GM04504 (cell line): ENCODE results near the gene RFX3.
A peak's percentile ranks its signal among the peaks of the same experiment; 100 is the strongest.

Experiments used
- DNase-seq: peaks from one replicate; pipeline ENCODE4 v3.0.0-alpha.2; 2012; ENCODE audit warnings: low read depth

RFX3 gene

GRCh38 chr9:3525836-3526164, at the start of gene RFX3:
TSS of gene RFX3 (minus strand) at chr9:3526001. CDS start at chr9:3395588, 130,413 bp downstream.
- DNase-seq, result peak; percentile 96

GRCh38 chr9:3571500-3571899, 45.7 kb upstream of the RFX3 start:
- DNase-seq, result no peak

- no peak for DNase-seq
These were observed 43.7 kb upstream of the RFX3 start for GRCh38 chr9:3569529-3569928.

- DNase-seq, result no peak
These were observed 42.2 kb upstream of the RFX3 start for GRCh38 chr9:3567988-3568387.

DNA sequence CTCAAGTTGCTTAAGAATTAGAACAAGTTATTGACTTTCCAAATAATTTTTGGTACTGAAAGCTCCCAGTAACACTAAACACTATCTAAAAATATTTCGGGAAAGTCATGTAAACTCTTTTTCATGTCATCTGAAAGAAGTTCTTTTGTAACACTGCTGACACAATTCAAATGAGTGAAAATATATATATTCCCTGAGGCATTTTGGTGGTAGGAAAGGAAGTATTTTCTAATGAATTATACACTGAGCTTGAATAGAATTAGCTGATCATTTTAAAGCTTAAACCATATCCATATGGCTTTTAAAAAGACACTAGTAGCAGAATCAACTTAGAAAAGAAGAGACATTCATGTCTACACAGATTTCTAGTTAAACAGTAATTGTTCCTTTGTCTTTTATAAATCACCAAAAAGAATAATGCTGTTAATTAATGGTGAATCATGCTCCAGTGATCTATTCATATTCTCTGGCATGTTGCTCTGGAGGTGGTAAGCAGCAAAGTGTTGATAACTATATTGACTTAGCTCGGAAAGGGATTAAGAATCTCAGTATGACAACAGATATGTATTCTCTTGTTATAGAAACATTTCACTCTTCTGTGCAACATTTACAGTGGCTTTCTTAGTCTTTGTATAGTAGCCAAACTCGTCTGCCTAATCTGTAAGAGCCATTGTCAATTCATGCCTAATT, 27.4 kb upstream of the RFX3 start:
- no peak for DNase-seq

GRCh38 chr9:3549225-3549624, 23.4 kb upstream of the RFX3 start:
- no peak for DNase-seq

DNA sequence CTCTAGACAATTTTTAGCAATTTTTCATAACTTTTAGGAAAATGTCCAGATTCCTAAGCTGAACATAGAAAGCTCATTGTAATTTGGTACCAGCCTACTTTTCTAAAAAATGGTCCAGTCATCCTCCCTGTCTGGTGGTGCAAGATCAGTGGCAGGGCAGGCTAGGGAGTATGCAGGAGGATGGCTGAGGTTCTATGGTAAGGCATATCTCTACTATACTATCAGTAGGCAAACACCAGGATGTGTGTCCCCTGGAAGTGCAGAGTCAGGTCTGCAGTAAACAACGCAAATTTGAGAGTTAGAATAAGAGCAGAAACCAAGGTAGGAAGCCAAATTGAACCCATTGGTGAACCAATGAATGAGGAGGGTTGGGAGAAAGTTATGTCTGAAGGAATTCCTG, 22.8 kb upstream of the RFX3 start:
- no peak for DNase-seq

- DNase-seq, result no peak
These were observed 15.4 kb upstream of the RFX3 start for GRCh38 chr9:3541206-3541605.

DNA sequence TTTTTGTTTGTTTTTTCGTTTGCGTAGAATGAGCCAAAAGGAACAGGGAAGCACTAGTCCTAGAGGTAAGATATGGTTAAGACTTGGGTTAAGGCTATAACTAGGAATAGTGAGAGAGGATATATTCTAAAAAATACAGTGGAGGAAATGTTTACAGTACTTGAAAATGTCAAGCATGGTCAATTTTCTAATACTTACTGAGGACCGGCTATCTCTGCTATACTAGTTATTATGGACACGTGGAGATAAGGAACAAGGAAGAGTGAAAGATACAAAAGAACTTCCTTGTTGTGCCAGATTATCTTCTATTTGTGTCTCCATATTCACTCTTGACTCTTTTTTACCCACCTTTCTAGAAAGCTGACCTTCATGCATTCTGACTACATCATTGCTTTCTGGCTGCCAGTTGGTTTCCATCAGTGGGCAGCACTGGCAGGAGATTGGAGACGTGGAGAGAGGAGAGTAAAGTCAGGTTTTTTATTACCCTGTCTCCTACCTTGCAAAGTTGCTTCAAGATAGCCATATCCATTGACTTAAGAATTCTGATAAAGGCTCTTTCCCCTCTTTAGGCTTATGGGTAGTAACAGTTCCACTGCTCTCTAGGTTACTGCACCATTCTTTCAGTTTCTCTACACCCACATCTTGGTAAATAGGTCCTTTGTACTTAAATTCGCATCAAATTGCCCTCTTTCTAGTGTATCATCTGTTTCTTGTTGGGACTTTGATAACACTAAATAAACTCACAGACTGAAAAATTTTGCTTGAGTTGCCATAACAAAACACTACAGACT, 9.0 kb upstream of the RFX3 start:
- no peak for DNase-seq

GRCh38 chr9:3532158-3532557, 6.4 kb upstream of the RFX3 start:
- no peak for DNase-seq

- DNase-seq, result no peak
These were observed 2.6 kb upstream of the RFX3 start for GRCh38 chr9:3528451-3528850.

DNA sequence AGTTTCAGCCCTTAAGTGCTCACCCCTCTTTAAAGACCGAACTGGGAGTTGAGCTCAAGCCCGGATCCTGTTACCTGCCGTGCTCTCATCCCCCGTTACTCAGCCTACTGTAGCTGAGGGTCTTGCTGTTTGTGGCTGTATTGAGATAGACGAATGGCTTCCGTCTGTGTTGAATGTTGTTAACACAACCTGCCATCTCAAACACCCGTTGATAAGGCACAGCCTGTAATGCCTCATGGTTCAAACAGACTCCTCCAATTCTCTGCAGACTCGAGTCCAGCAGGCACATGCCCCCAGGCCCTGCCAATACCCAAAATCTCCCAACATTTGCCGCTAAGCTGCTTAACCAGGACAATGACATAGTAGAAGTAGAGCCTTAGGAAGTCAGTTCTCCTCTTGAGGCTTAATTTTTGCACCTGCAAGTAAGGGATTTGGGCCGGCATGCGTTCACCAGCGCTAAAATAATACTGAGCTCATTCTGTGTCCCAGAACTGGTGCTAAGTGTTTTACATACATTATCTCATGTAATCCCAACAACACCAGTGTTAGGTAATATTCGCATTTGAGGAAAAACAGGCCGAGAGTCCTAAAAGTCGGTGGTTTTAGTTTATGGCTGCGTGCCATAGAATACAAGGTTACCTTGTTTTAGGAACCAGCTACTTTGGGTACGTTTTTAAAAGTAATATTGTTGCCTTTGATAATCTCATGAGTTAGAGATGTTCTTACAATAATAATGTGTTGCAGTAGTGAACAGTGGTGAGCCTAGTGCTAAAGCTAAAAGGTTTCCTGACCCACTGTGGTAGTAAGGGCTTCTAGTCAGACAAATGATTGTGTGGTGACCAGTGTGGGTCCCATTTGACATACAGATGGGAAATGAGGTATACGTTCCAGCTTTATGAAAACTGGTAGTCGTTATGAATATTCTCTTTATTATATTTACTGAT, 1.5 kb upstream of the RFX3 start:
- no peak for DNase-seq

DNA sequence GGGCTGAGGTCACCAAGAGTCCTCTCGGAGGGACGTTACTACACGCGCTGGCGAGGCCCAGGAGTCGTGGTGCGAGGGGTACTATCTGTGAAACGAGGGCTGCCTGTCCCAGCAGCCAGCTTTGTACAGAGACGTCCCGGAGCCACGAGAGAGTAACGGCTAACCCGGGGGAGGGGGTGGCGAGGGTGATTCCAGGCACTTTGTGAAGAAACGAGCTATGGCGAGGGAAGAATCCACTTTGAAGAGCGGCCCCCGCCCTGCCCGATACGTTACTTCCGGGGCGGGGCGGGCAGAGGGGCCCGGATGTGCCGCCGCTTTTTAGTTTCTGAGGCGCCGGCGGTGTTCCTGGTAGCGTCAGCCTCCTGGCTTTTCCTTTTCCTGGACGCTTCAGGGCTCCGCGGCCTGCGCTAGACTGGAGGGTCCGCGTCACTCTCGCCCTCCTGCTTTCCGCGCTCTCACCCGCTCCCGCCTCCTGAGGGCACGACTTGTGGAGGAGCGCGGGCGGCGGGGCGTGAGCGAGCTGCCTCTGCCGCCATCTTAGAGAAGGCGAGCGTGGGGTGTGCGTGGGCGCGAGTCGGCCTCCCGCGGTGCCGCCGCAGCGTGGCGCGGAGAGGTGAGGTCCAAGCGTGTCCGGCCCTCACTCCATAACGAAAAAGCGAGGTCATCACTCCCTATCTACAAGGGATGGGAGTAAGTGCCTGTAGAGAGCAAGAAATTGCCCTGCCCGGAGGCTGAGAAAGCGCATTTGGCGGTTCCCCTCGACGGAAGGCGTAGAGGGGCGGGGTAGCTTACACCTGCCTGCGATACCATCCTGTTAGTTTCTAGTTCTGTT, 580 bp upstream of the RFX3 start:
- peak; percentile 74 for DNase-seq

DNA sequence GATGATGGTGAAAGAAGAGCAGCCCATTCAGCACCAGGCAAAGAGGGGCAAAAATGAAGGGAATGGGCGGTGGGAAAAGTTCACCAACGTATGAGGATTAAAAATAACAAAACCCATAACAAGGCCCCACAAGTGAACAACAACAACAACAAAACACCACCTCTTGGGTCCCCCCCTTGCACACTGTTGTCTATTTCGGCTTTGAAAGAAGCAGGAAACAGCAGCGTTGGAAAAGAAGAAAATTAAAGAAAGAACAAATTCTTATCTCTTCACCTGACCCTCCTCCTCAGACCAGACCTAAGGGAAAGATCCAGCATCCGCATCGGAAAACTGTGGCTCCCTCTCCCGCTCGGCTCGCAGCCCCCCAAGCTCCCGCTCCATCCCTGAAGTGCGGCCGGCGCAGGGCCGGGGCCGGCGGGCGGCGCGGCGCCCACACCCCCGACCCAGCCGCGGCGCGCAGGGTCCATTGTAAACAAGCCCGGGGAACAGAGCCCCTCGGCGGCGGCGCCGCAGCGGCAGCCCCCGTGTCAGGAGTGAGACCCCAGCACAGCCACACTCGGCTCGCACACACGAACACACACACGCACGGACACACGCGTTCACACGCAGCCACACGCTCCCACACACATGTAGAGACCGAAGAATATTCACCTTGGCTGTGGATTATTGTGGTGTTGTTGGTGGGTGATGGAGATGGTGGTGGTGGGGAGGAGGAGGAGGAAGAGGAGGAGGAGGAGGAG, 535 bp downstream of the RFX3 start:
- no peak for DNase-seq

- DNase-seq, result no peak
These were observed 3.8 kb downstream of the RFX3 start for GRCh38 chr9:3521966-3522365.

- DNase-seq, result no peak
These were observed 5.2 kb downstream of the RFX3 start for GRCh38 chr9:3520564-3520963.

- no peak for DNase-seq
These were observed 8.3 kb downstream of the RFX3 start for GRCh38 chr9:3517377-3518048.

DNA sequence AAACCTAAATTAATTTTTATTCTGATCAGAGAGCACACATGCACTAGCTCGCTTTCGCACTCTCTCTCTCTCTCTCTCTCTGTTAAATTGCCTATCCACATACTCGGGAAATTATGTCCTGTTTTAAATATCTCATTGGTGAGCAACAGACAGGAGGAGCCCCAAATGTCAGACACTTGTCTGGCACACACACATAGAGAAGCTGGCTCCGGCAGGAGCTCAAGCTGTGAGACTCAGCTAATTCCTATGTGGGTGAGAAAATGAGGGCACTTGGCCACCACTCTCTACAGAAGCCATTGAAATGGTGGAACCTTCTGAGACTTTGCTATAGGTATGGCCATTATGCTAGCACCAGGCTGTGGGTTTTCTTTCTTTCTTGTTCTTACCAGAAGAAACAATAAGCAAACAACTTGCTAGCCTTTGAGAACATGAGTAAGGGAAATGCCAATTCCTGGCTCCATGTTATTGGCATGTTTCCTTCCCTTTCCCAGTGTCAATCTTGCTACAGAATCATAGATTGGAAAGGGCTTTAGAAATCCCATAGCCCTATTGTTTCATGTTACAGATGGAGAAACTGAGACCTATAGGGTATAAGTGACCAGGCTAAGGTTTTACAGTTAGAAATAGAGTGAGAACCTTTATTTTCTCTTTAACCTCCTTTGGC, 9.0 kb downstream of the RFX3 start:
- no peak for DNase-seq

DNA sequence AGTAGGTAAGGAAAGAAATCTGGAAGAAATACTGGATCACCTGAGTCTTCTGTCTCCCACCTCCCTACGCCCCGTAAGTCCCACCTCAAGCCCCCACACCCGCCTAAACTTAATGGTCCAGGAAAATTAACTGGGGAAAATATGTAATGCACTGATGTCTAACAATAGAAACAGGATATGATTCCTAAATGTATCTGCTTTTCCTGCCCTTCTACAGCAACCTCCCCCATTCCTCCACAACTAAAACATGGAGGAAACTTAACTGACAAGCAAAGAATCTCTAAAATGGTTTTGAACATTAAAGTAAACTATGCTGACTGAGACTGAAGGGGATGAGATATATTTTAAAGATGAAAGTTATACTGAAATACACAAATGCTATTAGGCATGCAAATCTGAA, 10.4 kb downstream of the RFX3 start:
- DNase-seq, result no peak

DNA sequence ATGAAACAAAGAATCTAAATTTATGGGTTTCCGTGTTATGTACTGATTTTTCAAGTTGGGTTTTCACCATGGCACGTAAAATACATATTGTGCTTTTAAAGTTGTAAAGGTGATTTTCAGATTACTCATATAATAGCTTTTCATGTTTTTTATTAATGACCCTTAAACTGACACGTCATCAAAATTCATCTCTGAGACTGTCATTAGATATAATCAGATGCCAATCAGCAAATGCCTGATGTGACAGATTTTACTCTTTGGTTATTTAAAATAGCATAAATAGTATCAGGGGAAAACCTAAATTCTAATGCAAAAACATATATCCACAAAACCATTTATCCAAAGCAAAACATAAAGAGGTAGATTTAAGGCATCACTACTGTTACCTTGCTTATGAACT, 11.0 kb downstream of the RFX3 start:
- no peak for DNase-seq
